Hematopoietic multipotent progenitor cell (in vitro differentiated cells): ENCODE data around the gene YIPF4. TPM values are rescaled to one million over a fixed set of nuclear protein-coding genes. Genes with fewer than 3 reads are reported as not detected.
A peak's percentile ranks its signal among the peaks of the same experiment; 100 is the strongest.
"Not testable (repeated sequence)": the region's sequence is repeated elsewhere in the genome, so short reads cannot be mapped to it uniquely, and the experiment has no call there.

ENCODE experiments used
- DNase-seq, 3 donors: peaks; one replicate each; pipeline ENCODE4 v3.0.0-alpha.2; 2011 to 2015; ENCODE audit warnings: low read depth in 2 of 3, low spot score in 2 of 3
- total RNA-seq: library from RNA; depleted of rRNA; stranded (reverse); fragments of >200 nt; gene quantifications from one replicate; pipeline ENCODE4 v1.2.3, GENCODE V29; 2012

The YIPF4 gene
- total RNA-seq, 1 donor: 7.8 TPM

DNA sequence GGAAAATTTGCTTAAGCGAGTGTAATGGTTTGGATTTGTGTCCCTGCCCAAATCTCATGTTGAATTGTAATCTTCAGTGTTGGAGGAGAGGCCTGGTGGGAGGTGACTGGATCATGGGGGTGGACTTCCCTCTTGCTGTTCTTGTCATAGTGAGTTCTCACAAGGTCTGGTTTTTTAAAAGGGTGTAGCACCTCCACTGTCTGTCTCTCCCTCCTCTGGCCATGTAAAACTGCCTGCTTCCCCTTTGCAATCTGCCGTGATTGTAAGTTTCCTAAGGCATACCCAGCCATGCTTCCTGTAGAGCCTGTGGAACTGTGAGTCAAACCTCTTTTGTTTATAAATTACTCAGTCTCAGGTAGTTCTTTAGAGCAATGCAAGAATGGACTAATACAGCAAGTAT lies 6.6 kb downstream of the YIPF4 start:
- no peak for DNase-seq

DNA sequence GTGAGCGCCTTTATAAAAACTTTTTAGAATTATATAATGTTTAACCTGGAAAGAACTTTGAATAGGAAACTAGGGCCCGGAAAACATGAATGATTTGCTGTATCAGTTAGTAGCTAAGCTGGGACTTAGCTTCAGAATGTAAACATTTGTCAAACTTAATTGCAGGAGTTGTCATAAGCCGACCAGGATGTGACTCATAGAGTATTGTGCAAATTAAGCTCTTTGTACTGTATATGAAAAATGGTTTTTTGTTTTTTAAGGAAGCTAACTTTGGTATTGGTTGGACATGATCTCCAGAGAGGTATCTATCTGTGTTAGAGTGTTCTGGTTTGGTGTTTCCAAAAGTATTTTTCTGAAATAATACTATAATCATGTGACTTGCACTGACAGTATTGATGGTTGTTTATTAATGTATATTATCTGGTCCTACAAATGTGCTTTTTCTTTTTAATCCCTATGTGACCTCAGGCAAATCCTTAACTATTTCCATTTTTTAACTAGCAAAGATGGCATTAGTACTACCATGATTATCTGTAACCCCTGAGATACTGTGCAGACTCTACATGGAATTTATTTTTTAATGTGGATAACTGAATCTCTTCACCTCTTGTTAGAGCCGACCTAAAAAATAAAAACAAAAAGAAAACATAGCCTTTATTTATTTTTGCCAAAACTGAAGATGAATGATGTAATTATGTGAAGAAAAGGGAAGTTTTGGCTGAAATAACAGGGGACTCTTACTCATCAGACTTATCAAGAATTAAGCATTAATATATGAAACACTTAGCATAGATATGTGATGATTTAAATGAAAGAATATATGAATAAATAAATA lies 11.7 kb downstream of the YIPF4 start:
- peak in 1 of 3 donors; percentile 7 for DNase-seq

DNA sequence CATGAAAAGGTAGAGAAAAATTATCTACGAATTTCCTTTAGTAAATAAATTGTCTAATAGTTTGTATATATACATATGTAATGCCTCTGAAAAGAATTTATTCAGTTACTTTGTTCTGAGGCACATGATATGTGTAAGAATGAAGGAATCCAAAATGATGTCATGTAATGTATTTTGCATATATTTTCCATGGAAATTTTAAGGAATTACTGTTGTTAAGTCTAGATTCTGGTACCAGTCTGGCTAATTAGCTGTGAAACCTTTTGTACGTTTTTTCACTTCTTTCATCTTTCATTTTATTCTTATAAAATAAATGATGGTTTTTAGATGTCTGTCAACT lies 12.3 kb downstream of the YIPF4 start:
- no peak for DNase-seq

DNA sequence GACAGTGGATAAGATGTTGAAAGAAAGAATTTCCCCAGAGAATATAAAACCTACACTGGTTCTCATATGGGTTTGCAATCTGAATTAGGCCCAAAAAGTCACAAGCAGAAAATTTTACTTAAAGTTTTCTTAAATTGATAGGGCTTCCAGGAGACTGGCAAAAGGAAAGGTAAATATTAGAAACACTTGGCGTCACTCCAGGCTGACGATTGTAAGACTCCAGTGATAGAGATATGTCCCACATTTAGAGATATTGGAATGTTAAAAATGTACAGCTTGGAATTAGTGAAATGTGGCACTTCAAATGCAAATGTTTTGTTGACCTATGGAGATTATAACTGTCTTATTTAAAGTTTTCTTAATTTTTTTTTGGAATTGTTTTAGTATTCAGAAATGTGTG lies 14.0 kb downstream of the YIPF4 start:
- no peak for DNase-seq

DNA sequence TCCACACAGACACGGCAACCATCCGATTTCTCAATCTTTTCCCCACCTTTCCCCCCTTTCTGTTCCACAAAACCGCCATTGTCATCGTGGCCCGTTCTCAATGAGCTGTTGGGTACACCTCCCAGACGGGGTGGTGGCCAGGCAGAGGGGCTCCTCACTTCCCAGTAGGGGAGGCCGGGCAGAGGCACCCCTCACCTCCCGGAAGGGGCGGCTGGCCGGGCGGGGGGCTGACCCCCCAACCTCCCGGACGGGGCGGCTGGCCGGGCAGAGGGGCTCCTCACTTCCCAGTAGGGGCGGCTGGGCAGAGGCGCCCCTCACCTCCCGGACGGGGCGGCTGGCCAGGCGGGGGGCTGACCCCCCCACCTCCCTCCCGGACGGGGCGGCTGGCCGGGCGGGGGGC lies 15.8 kb downstream of the YIPF4 start:
- DNase-seq: not testable (repeated sequence)

DNA sequence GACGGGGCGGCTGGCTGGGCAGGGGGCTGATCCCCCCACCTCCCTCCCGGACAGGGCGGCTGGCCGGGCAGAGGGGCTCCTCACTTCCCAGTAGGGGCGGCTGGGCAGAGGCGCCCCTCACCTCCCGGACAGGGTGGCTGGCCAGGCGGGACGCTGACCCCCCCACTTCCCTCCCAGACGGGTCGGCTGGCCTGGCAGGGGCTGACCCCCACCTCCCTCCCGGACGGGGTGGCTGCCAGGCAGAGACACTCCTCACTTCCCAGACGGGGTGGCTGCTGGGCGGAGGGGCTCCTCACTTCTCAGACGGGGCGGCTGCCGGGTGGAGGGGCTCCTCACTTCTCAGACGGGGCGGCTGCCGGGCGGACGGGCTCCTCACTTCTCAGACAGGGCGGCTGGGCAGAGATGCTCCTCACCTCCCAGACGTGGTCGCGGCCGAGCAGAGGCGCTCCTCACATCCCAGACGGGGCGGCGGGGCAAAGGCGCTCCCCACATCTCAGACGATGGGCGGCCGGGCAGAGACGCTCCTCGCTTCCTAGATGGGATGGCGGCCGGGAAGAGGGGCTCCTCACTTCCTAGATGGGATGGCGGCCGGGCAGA lies 16.4 kb downstream of the YIPF4 start:
- DNase-seq: not testable (repeated sequence)

DNA sequence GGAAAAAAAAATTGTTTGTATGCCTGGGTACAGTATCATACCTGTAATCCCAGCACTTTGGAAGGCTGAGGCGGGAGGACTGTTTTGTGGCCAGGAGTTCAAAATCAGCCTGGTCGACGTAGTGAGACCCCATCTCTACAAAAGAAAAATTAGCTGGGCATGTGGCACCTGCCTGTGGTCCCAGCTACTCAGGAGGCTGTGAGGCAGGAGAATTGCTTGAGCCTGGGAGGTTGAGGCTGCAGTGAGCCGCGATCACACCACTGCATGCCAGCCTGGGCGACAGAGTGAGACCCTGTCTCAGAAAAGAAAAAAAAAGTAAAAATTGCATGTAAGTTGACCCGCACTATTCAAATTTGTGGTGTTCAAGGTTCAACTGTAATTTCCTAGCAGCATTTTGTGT lies 32.9 kb downstream of the YIPF4 start:
- DNase-seq: no peak

DNA sequence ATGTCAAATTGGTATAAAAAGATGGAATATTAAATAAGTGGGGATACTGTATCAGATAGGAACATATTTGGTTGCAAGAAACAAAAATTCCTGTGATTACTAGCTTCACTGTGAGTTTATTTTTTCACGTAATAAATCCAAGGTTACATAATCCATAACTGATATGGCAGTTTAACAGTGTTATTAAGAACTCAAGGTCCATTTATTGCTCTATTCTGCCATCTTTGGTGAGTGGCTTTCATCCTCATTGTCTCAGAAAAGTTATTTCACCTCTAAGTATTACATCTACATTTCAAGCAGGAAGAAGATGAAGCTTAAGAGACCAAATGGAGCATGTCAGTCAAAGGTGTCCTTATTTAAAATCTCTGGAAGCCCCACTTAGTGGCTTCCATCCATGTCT lies 37.2 kb downstream of the YIPF4 start:
- DNase-seq: no peak

DNA sequence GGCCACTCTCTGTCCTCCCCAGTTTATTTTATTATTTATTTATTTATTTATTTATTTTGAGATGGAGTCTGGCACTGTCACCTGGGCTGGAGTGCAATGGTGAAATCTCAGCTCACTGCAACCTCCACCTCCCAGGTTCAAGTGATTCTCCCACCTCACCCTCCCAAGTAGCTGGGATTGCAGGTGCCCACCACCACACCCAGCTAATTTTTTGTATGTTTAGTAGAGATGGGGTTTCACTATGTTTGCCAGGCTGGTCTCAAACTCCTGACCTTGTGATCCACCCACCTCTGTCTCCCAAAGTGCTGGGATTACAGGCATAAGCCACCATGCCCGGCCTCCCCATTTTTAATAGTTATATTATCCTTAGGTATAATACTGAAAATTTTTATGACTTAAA lies 51.0 kb downstream of the YIPF4 start:
- not testable (repeated sequence) for DNase-seq

DNA sequence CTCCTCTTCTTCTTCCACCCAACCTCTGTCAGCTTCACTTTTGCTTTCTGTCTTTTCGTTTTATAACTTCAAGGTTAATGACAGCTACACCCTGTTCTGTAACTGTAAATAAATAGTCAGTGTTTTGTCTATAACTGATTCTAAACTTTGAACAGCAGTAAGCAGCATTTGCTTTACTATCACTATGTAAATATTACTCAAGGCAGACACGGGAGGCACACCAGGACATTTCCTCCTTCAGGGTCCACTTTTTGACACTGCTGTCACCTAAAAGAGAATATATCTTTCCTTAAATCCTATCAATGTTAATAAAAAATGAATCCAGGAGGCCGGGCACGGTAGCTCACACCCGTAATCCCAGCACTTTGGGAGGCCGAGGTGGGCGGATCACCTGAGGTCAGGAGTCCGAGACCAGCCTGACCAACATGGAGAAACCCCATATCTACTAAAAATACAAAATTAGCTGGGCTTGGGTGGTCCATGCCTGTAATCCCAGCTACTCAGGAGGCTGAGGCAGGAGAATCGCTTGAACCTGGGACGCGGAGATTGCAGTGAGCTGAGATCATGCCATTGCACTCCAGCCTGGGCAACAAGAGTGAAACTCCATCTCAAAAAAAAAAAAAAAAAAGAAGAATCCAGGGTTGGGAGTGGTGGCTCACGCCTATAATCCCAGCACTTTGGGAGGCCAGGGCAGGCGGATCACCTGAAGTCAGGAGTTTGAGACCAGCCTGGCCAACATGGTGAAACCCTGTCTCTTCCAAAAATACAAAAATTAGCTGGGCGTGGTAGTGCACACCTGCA lies 51.7 kb downstream of the YIPF4 start:
- not testable (repeated sequence) for DNase-seq

DNA sequence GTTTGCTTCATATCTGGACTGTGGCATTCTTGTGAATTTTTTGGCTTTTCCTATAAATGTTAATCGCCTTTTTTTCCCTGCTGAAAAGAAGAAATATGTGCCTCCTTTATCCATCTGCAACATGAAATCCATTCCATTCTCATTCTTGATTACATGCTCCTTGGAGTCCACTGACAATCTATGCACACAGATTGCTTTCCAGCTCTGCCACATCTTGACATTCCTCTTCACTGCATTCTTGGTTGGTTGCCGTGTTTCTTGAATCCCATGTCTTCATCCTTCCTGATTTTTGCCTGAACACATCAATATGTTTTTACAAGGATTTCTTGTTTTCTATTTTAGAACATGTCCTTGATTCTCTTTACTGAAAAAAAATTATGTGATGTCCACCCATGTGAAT lies 52.4 kb downstream of the YIPF4 start:
- DNase-seq: no peak

DNA sequence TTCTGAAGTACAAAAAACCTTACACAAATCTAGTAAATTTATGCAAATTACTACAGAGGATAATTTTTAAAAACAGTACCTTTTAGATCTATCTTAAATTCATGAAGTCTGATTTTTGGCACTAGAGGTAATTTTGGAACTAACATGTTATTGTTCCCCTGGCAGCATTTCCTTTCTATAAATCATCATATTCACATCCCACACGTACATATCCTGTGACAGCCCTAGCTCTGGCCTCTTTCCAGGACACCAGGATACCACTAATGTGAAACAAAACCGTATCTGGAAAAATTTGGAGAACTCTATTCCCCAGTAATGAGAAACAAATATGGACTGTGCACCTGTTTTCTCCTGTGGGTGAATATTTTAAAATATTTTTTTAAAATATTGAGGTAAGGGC lies 65.1 kb downstream of the YIPF4 start:
- DNase-seq: peak in 1 of 3 donors; percentile 34

DNA sequence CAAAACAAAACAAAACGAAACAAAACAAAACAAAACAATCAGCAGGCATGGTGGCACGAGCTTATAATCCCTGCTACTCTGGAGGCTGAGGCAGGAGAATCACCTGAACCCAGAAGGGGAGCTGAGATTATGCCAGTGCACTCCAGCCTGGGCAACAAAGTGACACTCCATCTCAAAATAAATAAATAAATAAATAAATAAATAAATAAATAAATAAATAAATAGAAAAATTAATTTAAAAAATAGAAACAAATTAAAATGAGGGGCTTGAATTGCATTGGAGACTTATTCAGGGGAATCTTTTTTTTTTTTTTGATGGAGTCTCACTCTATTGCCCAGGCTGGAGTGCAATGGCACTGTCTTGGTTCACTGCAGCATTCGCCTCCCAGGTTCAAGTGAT lies 73.1 kb downstream of the YIPF4 start:
- not testable (repeated sequence) for DNase-seq

DNA sequence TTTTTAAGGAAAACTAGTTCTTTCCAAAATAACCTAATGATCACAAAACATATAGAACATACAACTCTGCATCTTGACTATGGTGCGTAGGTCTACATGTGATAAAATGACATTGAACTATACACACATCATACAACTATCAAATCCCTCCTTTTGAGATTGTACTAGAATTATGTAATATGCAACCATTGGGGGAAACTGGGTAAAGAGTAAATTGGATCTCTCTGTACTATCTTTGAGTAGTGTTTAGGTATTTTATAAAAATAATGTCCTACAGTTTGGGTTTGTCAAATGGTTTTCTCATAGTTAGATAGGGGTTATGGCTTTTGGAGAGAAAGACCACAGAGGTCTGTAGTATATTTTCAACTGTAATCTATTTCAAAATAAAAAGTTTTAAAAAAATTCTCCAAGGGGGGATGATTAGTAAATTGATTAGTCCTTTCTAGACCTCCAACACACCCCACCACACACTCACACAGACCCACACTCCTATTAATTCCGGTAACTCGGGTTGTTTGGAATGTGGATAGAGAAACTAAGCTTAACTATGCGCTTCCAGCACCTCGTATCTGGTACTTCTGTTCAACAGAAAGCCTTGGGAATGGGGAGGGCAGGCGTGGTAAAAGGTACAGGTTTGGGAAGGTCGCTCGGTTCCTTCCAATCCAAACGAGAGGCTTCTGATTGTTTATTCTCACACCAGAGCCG lies 78.4 kb downstream of the YIPF4 start:
- DNase-seq: peak in 1 of 3 donors; percentile 34

DNA sequence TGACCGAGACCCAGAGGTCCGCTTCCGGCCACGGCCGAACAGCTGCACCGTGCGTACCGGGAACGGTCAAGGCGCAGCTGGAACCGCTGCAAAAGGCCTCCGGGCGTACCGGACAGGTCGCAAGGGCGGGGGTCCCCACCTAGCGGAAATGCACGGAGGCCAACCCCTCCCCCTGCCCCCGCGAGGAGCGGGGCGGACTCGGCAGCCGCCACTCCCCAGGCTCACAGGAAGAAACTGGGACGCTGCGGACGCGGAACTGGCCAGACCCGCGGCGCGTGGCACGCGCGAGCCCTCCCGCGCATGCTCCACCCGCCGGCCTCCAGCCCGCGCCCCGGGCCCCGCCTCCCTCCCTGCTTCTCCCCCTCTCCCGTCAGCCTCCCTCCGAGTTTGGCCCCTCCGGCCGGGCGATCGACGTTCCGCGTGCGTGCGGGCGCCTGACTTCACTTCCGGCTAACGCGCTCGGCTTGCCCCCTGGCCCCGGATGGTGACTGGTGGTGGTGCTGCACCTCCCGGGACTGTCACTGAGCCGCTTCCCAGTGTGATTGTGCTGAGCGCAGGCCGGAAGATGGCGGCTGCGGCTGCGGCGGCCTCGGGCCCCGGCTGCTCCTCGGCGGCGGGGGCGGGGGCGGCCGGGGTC lies 79.1 kb downstream of the YIPF4 start, which contains the start of gene BIRC6:
BIRC6 (plus strand) TSS at position 343 of the 637 bp plus-strand sequence; CDS start at position 482, 139 bp downstream.
- DNase-seq: peak; percentile 65 to 98 (median 97)

DNA sequence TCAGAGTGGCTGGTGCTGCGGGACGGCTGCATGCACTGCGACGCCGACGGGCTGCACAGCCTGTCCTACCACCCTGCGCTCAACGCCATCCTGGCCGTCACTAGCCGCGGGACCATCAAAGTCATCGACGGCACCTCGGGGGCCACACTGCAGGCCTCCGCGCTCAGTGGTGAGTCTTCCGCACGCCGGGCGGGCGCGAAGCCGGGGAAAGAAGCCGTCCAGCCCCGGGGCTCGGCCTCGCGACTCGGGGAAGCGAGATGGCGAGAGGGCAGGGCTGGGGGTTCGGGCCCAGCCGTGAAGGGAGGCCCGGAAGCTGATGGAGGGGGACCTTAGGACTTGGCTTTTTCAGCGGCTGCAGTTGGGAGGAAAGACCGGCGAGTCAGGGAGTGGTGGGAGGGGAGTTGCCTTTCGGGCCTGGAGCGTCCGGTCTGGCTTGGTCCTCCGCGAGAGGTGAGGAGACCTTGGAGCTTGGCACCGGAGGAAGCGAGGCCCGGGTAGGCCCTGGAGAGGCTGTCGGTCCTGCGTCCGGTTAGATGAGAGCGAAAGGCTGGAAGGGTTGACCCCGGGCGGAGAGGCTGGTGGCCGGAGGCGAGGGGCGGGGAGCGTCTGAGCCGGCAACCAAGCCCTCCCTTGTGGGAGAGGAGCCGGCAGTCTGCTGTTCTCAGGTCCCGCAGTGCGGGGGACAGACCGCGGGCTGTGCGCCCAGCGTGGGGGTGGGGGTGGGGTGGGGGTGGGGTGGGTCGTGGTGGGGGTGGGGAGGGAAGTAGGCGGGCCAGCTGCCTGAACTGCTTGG lies 79.8 kb downstream of the YIPF4 start:
- peak in 1 of 3 donors; percentile 33 for DNase-seq

DNA sequence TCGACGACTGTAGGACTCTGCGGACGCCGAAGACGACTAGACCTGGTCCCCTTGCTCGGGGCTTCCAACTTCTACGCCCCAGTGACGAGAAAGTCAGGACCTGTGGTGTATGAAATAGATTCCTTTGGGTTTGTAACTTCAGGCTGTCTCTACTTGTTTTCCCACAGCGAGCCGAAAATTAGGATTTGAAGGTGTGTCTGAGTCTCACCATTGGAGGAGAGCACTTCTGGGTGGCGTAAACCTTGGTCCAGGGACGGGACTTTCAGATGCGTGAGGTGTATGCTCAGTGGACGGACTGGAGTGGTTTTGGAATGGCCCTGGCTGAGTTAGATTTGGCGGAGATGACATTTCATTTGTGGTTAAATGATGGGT lies 80.4 kb downstream of the YIPF4 start:
- peak in 1 of 3 donors; percentile 13 for DNase-seq

DNA sequence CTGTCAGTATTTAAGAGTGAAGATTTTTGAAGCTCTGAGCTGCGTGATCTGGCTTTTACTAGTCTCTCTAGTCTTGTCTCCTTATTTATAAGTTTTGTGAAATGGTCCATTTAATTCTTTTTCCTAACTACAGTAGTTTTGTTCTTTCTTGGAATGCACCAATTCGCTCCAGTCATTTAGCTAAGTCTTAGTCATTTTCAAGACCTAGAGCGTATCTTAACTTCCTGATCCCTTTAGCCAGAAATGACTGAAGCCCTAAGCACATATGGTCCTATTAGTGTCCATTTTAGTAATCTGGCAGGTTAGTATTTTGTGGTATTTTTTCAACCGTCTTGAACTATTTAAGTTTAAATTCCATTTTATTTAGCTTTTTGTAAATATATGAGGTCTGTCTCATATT lies 82.7 kb downstream of the YIPF4 start:
- DNase-seq: no peak

DNA sequence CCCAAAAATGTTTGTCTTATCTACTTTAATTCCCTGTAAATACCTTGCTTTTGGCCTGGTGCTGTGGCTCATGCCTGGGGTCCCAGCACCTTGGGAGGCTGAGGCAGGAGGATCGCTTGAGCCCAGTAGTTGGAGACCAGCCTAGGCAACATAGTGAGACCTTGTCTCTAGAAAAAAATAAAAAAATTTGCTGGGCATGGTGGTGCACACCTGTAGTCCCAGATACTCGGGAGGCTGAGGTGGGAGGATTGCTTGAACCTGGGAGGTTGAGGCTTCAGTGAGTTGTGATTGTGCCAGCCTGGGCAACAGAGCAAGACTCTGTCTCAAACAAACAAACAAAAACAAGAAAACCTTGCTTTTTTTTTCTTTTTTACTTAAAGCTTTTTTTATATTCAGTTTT lies 85.3 kb downstream of the YIPF4 start:
- DNase-seq: not testable (repeated sequence)

DNA sequence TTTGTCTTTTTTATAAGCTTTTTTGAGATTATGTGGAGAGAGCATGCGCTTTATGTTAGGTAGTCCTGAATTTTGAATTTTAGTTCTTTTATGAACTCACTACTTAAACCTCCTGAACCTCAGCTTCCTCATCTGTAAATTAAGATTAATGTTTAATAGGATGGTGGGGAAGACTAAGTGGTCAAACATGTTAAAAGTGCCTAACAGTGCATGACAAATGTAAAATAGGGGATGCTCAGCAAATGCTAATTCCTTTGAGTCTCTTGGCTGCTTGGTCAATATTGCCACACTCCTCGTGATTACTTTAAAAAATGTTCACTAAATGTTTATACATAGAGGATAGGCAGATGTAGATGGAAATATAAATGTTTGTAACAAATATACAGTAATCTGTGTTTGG lies 85.9 kb downstream of the YIPF4 start:
- DNase-seq: no peak
